Esophagus muscularis mucosa (tissue), 4 donors: Measurements from ENCODE around the gene NOG.

Experiments used
- CTCF ChIP-seq, 3 experiments: fragments of 200-600 bp in 2 of 3; fragments of 450-650 bp in 1 of 3; sonication (generic) in 2 of 3; IDR thresholded peaks; one replicate each; pipeline ENCODE4 v1.5.1; 2017 to 2019; ENCODE audit warnings: antibody characterized with exemption in 3 of 3, mild to moderate bottlenecking in 2 of 3, moderate library complexity in 1 of 3
- EP300 ChIP-seq: sonication (generic); formaldehyde crosslinking; IDR thresholded peaks from one replicate; pipeline ENCODE4 v1.6.1; 2017; ENCODE audit warnings: antibody characterized with exemption
- POLR2A ChIP-seq: fragments of 450-650 bp; IDR thresholded peaks from one replicate; pipeline ENCODE4 v1.6.1; 2017; ENCODE audit warnings: antibody characterized with exemption, moderate library complexity, mild to moderate bottlenecking, low read depth
- POLR2AphosphoS5 ChIP-seq, 2 donors: sonication (generic); formaldehyde crosslinking; IDR thresholded peaks; one replicate each; pipeline ENCODE4 v1.6.1; 2017; ENCODE audit warnings: antibody characterized with exemption in 2 of 2

GRCh38 chr17:56593086-56593645 lies 333 bp upstream of the NOG start:
- TF ChIP-seq CTCF (IDR thresholded peaks at IDR 0.05): no peak
- TF ChIP-seq POLR2A: no peak
- no peak for TF ChIP-seq EP300
- TF ChIP-seq POLR2AphosphoS5 (IDR thresholded peaks at IDR 0.05): no peak
